GM19043 (cell line): ENCODE data around the gene ZNF687.
"Not testable (repeated sequence)": the region's sequence is repeated elsewhere in the genome, so short reads cannot be mapped to it uniquely, and the experiment has no call there.

Source experiments
- ATAC-seq: cut with Tn5 transposase; IDR thresholded peaks from one replicate; pipeline ENCODE4 v1.9.1; 2021; ENCODE audit warnings: low read depth; ENCODE audit not compliant: unreplicated experiment

Gene ZNF687

DNA sequence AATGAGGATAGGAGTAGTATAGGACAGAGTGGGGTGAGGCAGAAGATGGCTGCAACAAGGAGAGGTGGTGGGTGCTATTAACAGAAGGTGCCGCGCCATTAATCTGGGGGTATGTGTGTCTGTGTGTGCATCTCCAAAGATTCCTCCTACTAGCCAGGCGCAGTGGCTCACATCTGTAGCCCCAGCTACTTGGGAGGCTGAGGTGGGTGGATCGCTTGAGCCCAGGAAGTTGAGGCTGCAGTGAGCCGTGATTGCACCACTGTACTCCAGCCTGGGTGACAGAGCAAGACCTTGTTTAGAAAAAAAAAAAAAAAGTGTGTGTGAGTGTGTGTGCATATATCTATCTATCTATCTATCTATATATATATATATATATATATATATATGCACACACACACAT, 6.8 kb upstream of the ZNF687 start:
- not testable (repeated sequence) for ATAC-seq

DNA sequence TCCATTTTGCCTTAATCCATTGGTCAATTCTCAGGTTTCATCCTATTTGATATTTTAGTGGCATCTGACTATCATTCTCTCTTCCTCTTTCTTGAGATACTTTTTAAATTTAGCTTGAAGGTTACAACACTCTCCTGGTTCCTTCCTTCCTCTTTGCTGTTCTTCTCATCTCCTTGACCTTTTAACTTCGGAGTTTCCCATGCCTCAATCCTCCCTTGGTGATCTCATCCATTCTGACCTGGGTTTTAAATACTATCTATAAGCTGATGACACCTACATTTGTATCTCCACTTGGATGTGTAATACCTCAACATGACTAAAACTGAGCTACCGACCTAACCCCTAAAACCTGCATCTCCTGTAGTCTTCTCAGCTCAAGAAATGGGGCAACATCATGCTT, 4.8 kb upstream of the ZNF687 start:
- no peak for ATAC-seq

DNA sequence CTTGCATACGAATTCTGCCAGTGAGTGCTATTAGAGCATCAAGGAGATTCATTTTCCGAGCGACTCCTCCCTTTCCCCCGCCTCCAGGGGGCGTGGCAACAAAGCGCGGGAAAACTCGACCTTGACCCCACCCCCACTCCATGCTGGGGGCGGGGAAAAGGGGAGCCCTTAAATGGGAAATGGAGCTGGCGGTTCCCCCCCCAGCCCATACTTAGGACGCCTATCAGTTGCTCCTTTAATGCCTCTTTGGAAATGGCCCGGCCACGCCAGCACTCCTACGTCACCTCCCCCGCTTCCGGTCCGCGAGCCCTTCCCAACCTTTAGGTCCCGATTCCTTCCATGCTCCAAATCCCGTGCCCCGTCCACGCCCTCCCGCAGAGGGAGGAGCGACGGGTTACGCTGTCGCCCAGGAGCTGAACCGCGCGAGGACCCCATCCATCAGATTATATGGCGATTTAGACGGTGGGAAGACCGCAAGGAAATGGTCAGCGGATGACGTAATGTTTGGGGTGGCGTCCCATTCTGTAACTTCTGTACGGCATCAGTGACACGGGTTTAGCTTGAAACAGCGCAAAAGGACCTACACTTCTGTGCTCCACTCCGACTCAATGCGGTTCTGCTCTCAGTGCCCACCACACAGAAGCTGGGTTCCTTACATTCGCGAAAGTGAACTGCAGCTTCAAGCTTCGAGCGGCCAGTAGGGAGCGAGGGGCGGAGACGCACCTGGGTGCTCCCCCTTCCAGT, 702 bp upstream of the ZNF687 start:
- peak; percentile 24 for ATAC-seq

DNA sequence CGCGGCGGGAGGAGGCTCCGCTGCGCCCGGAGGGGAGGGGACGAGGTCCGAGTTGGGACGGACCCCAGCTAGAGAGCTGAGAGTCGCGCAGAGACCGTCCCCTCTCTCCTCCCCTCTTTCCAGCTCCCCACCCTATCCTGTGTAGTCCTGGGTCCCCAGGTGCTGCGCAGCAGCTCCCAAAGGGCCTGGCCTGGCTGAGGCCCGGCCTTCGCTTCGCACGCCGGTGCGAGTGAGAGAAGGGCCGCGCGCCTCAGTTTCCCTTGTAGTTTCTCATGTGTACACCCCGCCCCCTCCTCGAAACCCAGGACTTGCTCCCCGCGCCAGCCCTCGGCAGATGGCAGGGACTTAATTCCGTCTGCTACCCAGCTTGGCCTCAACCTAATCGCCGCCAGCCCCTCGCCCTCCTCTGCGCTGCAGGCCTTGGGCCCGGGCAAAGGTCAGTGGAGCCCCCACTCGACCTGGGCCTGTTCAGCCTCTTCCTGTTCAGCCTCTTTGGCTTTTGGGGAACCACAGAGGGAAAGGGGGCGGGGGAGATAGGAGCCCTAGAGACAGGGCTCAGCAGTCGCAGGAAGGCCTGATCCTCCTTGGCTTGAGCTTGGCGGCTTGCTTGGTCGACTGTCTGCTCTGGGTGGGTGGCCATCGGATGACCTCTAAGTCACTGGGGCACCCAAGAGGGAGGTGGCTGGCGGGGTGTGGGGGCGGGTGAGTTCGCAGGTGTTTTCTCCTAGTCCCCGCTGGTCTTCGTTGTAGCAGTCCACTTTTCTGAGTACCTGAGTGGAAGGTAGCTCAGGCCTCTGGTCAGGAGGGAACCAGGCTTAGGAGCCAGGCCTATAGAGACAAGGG, 1.0 kb downstream of the ZNF687 start:
- no peak for ATAC-seq

DNA sequence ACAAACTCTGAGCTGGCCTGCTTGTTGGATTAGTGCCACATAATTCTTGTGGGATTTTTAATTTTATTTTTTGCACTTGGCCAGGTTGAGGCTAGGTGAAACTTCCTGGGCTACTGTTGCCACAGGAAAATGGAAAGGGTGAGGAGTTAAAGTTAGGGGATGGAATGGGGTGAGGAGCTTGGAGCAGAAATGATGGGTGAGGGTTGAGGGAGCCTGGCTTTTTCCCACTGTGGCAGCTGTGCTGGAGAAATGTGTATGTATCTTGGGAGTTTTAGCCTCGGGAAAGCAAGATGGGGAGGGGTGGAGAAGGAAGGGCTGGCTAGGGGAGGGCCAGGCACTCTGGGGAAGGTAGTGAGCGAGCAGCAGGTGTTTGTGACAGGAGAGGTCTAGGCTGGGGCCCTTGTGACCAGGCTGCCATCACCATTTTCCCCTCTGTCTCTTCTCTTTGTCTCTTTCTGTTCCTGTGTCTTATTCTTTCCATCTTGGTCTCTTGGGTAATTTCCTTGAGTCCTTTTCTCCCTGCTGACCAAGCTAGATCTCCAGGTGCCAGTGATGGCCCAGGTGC, 2.0 kb downstream of the ZNF687 start:
- ATAC-seq, result no peak

DNA sequence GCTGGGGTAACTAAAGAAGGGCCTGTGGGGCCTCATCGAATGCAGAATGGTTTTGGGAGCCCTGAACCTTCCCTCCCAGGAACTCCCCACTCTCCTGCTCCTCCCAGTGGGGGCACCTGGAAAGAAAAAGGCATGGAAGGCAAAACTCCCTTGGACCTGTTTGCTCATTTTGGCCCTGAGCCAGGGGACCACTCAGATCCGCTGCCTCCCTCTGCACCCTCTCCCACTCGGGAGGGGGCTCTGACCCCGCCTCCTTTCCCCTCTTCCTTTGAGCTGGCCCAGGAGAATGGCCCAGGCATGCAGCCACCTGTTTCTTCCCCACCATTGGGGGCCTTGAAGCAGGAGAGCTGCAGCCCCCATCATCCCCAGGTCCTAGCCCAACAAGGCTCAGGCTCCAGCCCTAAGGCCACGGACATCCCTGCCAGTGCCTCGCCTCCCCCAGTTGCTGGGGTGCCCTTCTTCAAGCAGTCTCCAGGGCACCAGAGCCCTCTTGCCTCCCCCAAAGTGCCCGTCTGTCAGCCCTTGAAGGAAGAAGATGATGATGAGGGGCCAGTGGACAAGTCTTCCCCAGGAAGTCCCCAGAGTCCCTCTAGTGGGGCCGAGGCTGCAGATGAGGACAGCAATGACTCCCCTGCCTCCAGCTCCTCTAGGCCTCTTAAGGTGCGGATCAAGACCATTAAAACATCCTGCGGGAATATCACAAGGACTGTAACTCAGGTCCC, 4.7 kb downstream of the ZNF687 start:
- no peak for ATAC-seq

DNA sequence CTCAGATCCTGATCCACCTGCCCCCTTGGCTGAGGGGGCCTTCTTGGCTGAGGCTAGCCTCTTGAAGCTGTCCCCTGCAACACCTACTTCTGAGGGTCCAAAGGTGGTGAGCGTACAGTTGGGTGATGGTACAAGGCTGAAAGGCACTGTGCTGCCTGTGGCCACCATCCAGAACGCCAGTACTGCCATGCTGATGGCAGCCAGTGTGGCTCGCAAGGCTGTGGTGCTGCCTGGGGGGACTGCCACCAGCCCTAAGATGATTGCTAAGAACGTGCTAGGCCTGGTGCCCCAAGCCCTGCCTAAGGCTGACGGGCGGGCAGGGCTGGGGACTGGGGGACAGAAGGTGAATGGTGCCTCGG, 5.2 kb downstream of the ZNF687 start:
- no peak for ATAC-seq

DNA sequence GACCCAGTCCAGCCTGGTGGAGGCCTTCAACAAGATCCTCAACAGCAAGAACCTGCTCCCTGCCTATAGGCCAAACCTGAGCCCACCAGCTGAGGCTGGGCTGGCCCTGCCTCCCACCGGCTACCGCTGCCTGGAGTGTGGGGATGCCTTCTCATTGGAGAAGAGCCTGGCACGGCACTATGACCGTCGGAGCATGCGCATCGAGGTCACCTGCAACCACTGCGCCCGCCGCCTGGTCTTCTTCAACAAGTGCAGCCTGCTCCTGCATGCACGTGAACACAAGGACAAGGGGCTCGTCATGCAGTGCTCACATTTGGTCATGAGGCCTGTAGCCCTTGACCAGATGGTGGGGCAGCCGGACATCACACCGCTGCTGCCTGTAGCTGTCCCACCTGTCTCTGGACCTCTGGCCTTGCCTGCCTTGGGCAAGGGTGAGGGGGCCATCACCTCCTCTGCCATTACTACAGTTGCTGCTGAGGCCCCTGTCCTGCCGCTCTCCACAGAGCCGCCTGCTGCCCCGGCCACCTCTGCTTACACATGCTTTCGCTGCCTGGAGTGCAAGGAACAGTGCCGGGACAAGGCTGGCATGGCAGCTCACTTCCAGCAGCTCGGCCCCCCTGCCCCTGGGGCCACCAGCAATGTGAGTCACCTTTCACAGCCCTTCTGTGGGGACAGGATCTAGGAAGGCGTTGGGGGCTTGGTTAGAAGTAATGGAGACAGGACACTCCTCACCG, 5.8 kb downstream of the ZNF687 start:
- ATAC-seq, result no peak

DNA sequence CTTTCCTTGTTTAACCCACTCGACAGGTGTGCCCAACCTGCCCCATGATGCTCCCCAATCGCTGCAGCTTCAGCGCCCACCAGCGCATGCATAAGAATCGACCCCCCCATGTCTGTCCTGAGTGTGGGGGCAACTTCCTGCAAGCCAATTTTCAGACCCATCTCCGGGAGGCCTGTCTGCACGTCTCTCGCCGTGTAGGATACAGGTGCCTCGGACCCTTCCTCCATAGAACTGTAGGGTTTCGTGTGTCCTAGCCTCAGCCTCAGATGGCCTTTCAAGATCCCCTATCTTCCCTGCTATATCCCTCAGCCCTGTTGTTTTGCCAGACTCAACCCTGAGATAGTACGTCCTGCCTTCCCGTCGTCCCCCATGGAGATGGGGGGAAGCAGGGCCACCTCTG, 6.4 kb downstream of the ZNF687 start:
- ATAC-seq, result no peak

DNA sequence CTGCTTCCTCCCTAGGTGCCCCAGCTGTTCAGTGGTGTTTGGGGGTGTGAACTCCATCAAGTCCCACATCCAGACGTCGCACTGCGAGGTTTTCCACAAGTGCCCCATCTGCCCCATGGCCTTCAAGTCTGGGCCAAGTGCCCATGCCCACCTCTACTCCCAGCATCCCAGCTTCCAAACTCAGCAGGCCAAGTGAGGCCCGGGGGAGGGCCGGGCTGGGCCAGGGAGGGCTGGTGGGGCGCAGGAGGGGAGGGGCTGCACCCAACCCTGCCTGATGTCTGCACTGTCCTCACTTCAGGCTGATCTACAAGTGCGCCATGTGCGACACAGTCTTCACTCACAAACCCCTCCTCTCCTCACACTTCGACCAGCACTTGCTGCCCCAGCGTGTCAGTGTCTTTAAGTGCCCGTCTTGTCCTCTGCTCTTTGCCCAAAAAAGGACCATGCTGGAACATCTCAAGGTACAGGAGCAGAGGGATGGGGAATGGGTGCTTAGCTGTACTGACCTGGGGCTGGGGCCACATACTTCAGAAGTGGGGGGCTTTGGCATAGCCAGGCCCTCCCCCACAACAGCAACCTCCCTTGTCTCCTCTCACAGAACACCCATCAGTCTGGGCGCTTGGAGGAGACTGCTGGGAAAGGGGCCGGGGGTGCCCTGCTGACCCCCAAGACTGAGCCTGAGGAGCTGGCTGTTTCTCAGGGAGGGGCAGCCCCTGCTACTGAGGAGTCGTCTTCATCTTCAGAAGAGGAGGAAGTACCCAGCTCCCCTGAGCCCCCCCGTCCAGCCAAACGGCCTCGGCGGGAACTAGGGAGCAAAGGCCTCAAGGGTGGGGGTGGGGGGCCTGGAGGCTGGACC, 7.2 kb downstream of the ZNF687 start:
- no peak for ATAC-seq

DNA sequence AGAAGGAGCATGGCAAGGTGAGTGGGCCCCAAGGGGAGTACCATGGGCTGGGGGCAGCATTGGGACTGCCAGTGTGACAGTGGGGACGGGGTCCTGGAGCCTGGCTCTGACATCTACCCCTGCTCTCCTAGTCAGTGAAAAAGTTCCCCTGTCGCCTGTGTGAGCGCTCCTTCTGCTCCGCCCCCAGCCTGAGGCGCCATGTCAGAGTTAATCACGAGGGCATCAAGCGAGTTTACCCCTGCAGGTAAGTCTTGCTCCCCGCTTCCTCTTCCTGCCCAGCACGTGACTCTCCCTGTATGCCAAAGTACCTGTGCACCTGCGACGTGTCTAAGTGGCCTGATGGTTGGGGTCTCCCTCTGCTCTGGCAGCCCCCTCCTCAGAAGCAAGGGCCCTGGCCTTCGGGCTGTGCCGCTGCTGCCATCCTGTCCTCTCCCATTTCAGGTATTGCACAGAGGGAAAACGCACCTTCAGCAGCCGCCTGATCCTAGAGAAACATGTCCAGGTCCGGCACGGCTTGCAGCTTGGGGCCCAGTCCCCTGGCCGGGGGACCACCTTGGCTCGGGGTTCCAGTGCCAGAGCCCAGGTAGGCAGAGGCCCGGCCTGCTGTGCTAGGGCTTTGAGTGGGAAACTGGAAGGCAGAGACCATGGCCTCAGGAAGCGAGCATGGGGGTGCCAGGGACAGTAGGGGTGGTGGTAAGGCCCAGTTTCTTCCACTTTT, 8.1 kb downstream of the ZNF687 start:
- ATAC-seq, result no peak

DNA sequence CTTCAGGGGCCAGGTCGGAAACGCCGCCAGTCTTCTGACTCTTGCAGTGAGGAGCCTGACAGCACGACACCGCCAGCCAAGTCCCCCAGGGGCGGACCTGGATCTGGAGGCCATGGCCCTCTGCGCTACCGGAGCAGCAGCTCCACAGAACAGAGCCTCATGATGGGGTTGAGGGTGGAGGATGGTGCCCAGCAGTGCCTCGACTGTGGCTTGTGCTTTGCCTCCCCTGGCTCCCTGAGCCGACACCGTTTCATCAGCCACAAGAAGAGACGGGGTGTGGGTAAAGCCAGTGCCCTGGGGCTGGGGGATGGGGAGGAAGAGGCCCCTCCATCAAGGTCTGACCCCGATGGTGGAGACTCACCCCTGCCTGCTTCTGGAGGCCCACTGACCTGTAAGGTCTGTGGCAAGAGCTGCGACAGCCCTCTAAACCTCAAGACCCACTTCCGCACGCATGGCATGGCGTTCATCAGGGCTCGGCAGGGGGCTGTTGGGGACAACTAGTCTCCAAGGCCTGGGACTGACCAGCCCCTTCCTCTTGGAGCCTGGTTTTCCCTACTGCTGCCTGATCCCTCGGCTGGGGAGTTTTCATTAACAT, 8.7 kb downstream of the ZNF687 start:
- no peak for ATAC-seq

DNA sequence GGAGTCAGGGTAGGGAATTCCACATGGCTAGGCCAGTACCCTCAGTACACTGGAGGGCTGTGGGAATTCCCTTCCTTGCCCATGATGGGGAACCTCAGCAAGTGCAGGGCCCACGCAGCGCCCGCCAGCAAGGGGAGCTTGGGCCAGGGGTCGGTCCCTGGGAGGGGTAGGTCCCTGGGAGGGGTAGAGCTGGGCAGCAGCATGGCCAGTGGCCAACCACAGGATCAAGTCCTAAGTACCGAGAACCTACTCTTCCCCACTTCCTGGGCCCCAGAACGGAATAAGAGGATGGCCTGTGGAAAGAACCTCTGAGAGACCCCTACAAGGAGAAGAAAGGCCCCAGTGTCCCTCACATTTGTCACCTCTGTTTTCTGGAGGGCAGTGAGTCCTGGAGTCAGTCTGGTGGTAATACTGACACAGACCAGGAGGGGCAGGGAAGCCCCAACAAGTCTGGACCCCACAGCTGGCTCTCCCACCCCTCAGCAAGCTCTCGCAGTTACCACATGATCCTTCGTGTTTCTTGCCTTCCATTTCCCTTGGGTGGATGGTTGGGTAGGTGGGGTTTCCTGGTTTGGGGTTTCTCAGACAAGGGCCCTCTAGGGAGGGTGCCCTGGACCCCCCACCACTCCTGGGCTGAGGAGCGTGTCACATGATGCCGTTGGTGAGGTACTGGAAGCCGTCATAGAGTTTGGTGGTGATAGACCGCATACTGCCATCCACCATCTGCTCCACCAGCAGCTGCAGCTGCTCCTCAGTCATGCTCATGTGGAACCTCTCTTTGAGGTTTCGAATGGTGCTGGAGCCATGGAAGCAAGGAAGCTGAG, 10.3 kb downstream of the ZNF687 start:
- no peak for ATAC-seq

DNA sequence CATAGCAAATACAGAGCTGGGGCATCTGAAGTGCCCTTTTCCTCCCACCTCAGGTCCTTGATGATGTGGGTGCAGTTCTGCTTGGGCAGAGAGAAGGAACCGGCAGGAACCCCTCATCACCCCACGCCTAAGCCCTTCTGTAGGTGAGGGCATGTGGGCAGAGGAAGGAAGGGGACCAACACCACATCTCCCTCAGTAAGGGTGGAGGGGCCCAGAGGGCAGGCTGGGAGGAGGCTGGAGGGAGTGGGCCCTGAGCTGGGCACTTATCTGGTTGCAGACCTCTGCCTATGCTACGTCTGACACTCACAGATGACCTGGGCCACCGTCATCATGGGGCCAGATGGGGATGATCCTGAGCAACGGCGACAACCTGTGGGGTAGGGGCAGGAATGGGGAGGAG, 11.0 kb downstream of the ZNF687 start:
- ATAC-seq, result no peak

DNA sequence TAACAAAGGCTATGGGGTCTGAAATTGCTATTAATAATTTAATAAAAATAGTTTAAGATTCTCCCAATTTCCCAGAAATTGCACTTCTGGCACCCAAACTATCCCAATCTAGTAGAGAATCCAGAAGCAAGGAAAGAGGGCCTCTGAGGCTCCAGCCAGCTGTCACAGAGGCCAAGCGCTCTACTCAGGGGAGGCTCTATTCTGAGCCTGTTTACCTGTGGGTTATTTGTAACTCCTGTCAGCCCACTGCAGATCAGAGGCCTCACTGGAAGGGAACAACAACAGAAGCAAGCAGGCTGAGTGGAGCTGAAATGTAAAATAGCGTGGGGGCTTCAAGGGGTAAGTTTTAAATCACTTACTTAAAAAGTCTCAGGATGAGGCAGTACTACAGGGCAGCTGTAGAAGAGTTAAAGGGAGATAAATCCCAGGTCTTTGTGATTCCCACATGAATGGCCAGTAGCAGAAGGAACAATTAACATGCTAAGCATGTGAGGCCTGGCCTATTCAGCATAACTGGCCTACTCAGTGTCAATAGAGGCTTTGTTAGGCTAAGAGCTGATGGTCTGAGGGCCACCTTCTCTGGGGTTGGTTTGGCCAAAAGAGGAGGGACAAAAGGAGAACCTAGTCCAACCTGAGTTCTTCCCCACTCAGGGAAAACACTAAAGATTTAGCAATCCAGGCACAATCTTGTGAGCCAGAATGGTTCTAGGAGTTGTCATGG, 12.8 kb downstream of the ZNF687 start:
- no peak for ATAC-seq

DNA sequence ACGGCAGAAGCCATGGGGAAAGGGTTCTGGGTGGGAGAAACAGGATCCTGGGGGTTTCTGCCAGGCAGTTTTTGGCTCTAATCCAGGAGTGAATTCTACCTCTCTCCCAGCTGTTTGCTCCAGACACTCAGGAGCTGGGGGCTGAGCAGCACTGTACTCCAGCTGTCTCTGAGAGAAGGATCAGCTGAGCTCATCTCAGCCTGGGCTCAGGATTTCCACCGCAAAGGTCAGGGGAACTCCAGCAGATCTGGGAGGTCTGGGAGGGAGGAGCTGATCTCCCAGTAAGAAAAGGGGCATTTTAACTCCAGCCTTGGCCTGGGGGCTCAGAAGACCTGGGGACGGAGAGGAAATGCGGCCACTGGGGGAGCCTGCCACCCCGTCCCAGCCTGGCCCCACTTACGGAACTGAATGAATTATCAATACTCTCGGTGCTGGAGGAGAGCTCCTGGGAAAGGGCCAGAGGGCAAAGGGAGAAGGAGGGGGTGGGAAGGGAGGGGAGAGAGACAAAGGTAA, 27.8 kb downstream of the ZNF687 start:
- ATAC-seq, result no peak

DNA sequence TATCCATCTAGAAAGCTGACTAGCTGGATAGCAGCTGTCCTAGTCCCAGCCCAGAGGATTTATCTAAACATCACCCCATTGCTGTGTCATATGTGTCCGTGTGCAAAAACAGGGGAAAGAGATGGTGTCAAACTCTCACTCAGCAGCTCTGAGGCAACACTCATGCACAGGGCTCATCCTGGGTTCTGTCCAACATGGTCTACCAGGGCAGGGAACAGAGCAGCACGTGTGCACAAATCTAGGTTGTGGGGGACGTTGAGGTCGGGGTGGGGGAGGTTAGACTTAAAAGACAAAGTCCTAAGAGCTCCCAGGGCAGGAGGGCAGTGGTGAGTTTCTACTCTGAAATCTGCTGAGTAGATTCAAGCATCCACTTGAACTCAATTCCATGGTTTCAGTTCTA, 28.9 kb downstream of the ZNF687 start:
- no peak for ATAC-seq
